IPS-18c (cell line): Measurements from ENCODE around the gene SPTSSB.

Source experiments
- H3K4me3 ChIP-seq: 2 replicates; pipeline ENCODE4 v1.7.0; 2013; ENCODE audit warnings: low read depth, mild to moderate bottlenecking, low read length, moderate library complexity; ENCODE audit not compliant: insufficient read depth
- H3K9me3 ChIP-seq: one replicate; pipeline ENCODE4 v1.6.1; 2013; ENCODE audit warnings: mild to moderate bottlenecking, low read length, moderate library complexity; ENCODE audit not compliant: control insufficient read depth, insufficient read depth

Gene SPTSSB

GRCh38 chr3:161349529-161350312, 21.6 kb downstream of the SPTSSB start:
- no peaks in the 10 kb centered on the region for H3K9me3 ChIP-seq
- H3K4me3 ChIP-seq: no peak overlapping the region

GRCh38 chr3:161348796-161349400, 22.4 kb downstream of the SPTSSB start:
- Histone ChIP-seq H3K9me3 (no peaks in the 10 kb centered on the region), H3K4me3 (no peak overlapping the region)

DNA sequence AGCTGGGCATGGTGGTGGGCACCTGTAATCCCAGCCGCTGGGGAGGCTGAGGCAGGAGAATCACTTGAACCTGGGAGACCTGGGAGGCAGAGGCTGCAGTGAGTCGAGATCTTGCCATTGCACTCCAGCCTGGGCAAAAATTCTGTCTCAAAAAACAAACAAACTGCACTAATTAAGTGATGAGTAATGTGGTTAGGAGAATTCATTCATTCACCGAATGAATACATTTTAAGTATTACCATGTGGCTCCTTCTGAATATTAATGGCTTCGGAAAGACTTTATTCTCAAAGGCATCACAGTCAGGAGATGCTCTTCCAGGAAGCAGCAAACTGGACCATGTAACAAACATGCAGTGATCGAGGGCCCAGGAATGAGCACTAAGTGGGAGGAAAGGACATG, 23.6 kb downstream of the SPTSSB start:
- H3K4me3 ChIP-seq: no peak overlapping the region
- no peaks in the 10 kb centered on the region for H3K9me3 ChIP-seq

GRCh38 chr3:161345023-161345422, 26.3 kb downstream of the SPTSSB start:
- no peaks in the 10 kb centered on the region for H3K9me3 ChIP-seq
- no peak overlapping the region for H3K4me3 ChIP-seq

- Histone ChIP-seq H3K4me3 (no peak overlapping the region), H3K9me3 (no peaks in the 10 kb centered on the region)
These were observed 27.3 kb downstream of the SPTSSB start for GRCh38 chr3:161343986-161344385.

GRCh38 chr3:161343540-161343939, 27.8 kb downstream of the SPTSSB start:
- H3K4me3 ChIP-seq: no peak overlapping the region
- H3K9me3 ChIP-seq: no peaks in the 10 kb centered on the region

- Histone ChIP-seq H3K9me3 (no peaks in the 10 kb centered on the region), H3K4me3 (no peak overlapping the region)
These were observed 28.7 kb downstream of the SPTSSB start for GRCh38 chr3:161342629-161343028.

- Histone ChIP-seq H3K9me3 (no peaks in the 10 kb centered on the region), H3K4me3 (no peak overlapping the region)
These were observed 31.5 kb downstream of the SPTSSB start for GRCh38 chr3:161339517-161340500.

DNA sequence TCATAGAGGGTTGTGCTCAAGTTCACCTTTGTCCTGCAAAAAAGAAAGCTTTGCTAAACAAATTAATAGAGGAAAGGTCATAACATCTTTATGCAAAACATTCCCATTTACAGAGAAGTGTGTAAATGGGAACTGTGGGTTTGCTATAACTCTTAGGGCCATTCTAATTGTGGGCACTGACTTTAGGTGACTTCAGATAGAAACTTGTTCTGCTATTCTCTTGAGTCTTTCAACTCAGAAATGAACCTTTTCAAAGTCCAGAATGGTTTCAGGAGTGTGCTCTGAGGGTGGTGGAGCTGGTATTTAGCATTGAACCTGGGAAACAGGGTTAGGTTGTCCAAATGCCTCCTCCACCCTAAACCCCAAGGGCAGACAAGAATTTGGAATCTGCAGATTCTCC, 34.0 kb downstream of the SPTSSB start:
- no peaks in the 10 kb centered on the region for H3K9me3 ChIP-seq
- H3K4me3 ChIP-seq: no peak overlapping the region

- H3K4me3 ChIP-seq: no peak overlapping the region
- no peaks in the 10 kb centered on the region for H3K9me3 ChIP-seq
These were observed 34.7 kb downstream of the SPTSSB start for GRCh38 chr3:161336661-161337060.

DNA sequence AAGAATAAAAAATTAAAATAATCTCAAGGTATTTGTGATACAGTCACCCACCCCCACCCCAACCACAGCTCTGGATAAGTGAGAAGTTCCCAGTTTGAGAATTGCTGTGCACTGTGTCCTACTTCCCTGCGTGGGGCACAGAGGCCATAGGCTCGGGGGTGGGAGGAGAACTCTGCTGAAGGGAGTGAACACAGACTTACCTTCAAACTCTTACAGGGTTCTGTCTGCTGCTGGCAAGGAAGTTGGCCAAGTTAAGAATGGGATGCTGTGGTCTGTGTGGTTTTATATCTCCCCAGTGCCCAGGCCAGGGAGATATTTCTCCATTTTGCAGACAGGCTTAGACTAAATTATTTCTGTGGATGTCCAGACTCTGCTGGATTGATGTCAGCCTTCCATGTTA, 37.6 kb downstream of the SPTSSB start:
- Histone ChIP-seq H3K9me3 (no peaks in the 10 kb centered on the region), H3K4me3 (no peak overlapping the region)

GRCh38 chr3:161332792-161333191, 38.5 kb downstream of the SPTSSB start:
- no peak overlapping the region for H3K4me3 ChIP-seq
- no peaks in the 10 kb centered on the region for H3K9me3 ChIP-seq

- Histone ChIP-seq H3K9me3 (no peaks in the 10 kb centered on the region), H3K4me3 (no peak overlapping the region)
These were observed 46.3 kb downstream of the SPTSSB start for GRCh38 chr3:161325059-161325458.

- Histone ChIP-seq H3K4me3 (no peak overlapping the region), H3K9me3 (peaks cover 2% of the 10 kb centered on the region)
These were observed 47.2 kb downstream of the SPTSSB start for GRCh38 chr3:161323926-161324621.

DNA sequence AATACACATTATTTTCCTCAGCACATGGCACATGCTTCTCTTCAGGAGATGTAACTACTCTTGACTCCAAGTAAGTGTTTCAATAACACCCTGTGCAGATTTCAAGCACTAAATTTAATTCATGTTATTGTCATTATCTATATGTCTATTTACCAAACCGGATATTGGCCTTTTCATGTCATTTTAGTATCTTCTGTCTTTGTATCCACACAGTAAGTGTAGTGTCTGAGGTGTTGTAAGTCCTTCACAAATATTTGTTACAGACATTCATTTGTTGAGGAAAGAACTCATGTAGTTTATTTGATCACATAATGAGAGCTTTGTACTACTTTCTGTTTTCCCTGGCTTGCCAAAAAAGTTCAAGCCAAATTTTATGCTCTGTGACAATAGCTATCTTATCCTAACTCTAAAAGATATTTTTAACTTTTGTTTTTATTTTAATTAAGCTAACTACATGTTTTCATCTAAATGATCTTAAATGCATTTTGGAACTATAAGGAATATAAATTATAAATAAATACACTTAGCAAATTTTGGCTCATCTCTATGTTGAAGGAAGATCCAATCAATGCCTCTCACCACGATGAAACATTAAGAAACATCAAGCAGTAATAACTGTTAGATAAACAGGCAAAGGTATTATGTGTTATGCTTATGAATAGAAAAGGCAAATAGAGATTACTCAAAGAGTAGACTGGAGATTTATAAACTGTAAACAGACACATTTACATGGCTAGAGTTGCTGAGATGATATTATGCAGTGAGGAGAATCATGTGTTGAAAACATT, 48.3 kb downstream of the SPTSSB start:
- Histone ChIP-seq H3K9me3 (peaks cover 4% of the 10 kb centered on the region), H3K4me3 (no peak overlapping the region)

GRCh38 chr3:161320837-161321236, 50.5 kb downstream of the SPTSSB start:
- Histone ChIP-seq H3K4me3 (no peak overlapping the region), H3K9me3 (peaks cover 4% of the 10 kb centered on the region)
